GM18499 (cell line): Measurements from ENCODE around the gene SF3A2.
"Not testable (repeated sequence)": the region's sequence is repeated elsewhere in the genome, so short reads cannot be mapped to it uniquely, and the experiment has no call there.

Experiments used
- ATAC-seq: cut with Tn5 transposase; IDR thresholded peaks from one replicate; pipeline ENCODE4 v1.9.1; 2021; ENCODE audit warnings: moderate number of reproducible peaks; ENCODE audit not compliant: insufficient read depth, unreplicated experiment

Gene SF3A2

GRCh38 chr19:2236314-2237050 is at the start of gene SF3A2, which contains the start of gene PLEKHJ1:
Gene SF3A2 (plus strand): TSS chr19:2236824. CDS start chr19:2243419, 6,595 bp downstream.
Gene PLEKHJ1 (minus strand): TSS chr19:2236329. CDS start chr19:2236248, 81 bp downstream.
- ATAC-seq = peak; percentile 69

- no peak for ATAC-seq
These were observed 49.5 kb upstream of the SF3A2 start for GRCh38 chr19:2187159-2187558.

- no peak for ATAC-seq
These were observed 47.8 kb upstream of the SF3A2 start for GRCh38 chr19:2188708-2189385.

- ATAC-seq = no peak
These were observed 46.7 kb upstream of the SF3A2 start for GRCh38 chr19:2189880-2190279.

- ATAC-seq = no peak
These were observed 45.7 kb upstream of the SF3A2 start for GRCh38 chr19:2190848-2191455.

- ATAC-seq = no peak
These were observed 44.9 kb upstream of the SF3A2 start for GRCh38 chr19:2191456-2192310.

- no peak for ATAC-seq
These were observed 43.8 kb upstream of the SF3A2 start for GRCh38 chr19:2192862-2193261.

GRCh38 chr19:2193807-2194206 is 42.8 kb upstream of the SF3A2 start:
- ATAC-seq = no peak

GRCh38 chr19:2194513-2195078 is 42.0 kb upstream of the SF3A2 start:
- ATAC-seq = no peak

GRCh38 chr19:2195361-2195760 is 41.3 kb upstream of the SF3A2 start:
- ATAC-seq = no peak

- ATAC-seq = no peak
These were observed 40.7 kb upstream of the SF3A2 start for GRCh38 chr19:2195914-2196313.

GRCh38 chr19:2197270-2197669 is 39.4 kb upstream of the SF3A2 start:
- no peak for ATAC-seq

GRCh38 chr19:2198317-2198716 is 38.3 kb upstream of the SF3A2 start:
- no peak for ATAC-seq

GRCh38 chr19:2199215-2199614 is 37.4 kb upstream of the SF3A2 start:
- ATAC-seq = no peak

GRCh38 chr19:2199861-2200623 is 36.6 kb upstream of the SF3A2 start:
- ATAC-seq = no peak

GRCh38 chr19:2200624-2201294 is 35.9 kb upstream of the SF3A2 start:
- not testable (repeated sequence) for ATAC-seq

- ATAC-seq = no peak
These were observed 35.0 kb upstream of the SF3A2 start for GRCh38 chr19:2201473-2202148.

- ATAC-seq = no peak
These were observed 34.3 kb upstream of the SF3A2 start for GRCh38 chr19:2202366-2202765.
